ENCODE measurements around the gene TIE1.

The TIE1 gene

DNA sequence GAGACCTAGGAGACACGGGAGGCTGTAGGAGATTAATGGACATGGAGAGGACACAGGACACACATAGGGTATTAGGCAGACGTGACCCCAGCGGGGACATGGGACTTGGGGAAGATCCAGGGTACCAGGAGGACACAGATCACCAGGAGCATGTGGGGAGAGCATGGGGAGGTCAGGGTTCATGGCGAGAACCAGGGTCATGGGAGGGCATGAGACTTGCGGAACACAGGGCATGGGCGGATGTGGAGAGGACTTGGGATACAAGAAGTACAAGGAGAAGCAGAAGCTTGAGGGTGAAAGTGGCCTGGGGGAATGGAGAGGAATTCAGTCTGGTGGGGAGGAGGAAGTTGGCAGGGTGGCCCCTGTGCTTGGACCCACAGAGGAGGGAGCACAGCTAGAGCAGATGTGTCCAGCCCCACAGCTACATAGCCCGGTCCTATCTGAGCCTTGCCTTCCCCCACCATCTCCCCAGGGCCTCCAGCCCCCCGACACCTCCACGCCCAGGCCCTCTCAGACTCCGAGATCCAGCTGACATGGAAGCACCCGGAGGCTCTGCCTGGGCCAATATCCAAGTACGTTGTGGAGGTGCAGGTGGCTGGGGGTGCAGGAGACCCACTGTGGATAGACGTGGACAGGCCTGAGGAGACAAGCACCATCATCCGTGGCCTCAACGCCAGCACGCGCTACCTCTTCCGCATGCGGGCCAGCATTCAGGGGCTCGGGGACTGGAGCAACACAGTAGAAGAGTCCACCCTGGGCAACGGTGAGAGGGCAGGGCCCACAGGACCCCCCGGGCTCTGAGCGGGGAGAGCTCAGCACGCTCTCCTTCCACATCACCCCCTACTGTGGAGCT, 12.1 kb downstream of the TIE1 start:
- no peak for DNase-seq

GRCh38 chr1:43313771-43314170, 13.0 kb downstream of the TIE1 start:
- DNase-seq = no peak

GRCh38 chr1:43314233-43314632, 13.5 kb downstream of the TIE1 start:
- no peak for DNase-seq

DNA sequence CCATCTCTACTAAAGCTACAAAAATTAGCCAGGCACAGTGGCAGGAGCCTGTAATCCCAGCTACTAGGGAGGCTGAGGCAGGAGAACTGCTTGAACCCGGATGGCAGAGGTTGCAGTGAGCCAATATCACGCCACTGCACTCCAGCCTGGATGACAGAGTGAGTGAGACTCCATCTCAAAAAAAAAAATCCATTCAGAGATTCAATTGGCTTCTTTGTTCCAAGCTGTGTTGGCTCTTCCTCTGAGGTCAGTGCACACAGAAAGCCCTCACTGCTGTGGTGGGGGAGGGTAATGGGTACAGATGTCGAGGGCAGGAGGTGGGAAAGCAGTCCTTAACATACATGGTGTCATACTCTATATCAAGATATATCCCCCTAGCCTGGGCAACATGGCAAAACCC, 14.7 kb downstream of the TIE1 start:
- DNase-seq = no peak

DNA sequence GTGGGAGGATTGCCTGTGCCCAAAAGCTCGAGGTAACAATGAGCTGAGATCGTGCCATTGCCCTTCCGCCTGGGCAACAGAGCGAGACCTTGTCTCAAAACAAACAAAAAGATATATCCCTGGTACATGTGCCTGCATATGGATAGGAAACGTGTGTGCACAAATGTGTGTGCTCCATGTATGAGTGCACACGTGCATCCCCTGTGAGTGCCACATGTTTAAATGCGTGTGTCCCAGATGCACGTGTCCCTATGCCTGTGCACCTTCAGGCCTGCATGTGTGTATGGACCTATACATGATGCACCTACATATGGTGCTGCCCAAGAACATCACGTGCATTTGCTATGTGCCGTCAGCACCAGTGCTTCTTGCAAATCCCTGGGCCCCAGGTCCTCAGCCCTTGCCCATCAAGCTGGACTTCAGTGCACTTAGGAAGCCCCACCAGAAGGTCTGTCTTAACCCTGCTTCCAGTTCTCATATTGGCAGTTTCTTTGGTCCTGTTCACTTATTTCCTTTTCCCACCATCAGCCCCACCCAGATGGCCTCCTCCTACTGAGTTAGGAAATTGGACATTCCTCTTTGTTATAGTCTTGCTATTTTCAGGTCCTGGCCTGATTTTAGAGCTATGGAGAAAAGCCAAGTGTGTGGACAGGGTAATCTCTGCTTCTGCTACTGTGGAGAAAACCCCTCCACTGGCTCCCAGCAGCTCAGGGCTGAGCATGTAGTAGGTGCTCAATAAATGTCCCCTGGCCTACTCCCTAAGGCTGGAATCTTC, 15.4 kb downstream of the TIE1 start:
- no peak for DNase-seq

GRCh38 chr1:43316738-43317520, 16.1 kb downstream of the TIE1 start:
- no peak for DNase-seq

DNA sequence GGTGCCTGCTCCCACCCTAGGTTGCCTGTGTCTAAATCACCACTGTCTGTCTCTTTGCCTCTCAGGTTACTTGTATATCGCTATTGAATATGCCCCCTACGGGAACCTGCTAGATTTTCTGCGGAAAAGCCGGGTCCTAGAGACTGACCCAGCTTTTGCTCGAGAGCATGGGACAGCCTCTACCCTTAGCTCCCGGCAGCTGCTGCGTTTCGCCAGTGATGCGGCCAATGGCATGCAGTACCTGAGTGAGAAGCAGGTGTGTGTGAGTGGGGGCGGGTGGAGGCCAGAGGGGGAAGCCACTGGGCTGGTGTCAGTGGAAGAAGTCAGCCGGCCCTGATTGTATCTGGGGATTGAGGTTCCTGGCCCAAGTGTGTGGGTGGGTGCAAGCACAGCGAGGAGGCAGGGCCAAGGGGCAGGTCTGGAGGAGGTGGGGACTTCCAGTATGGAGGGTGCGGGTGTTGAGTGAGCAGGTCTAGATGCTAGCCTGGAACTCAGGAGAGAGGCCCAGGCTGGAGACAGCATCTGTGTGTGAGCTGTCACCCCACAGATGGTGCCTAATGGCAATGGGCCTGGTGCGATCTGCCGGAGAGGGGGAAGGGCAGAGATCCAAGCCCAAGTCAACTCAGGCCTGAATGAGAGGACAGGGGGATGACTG, 17.2 kb downstream of the TIE1 start:
- DNase-seq = no peak

GRCh38 chr1:43318831-43319230, 18.0 kb downstream of the TIE1 start:
- DNase-seq = no peak

DNA sequence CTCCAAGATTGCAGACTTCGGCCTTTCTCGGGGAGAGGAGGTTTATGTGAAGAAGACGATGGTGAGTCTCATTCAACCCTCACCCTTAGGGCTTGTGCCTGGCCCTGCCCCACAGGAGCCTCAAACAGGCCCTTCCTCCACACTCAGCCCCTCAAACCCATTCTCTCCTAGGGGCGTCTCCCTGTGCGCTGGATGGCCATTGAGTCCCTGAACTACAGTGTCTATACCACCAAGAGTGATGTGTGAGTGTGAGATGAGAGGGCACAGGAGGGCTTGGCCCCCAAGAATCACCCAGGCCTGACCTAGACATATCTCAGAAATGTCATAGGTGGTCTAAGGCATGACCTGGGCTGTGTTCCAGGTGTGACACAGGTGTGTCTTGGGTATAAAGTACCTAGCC, 18.5 kb downstream of the TIE1 start:
- DNase-seq = no peak

- no peak for DNase-seq
Measured at GRCh38 chr1:43319766-43320165, 19.0 kb downstream of the TIE1 start.

- DNase-seq = no peak
Measured at GRCh38 chr1:43321331-43321891, 20.6 kb downstream of the TIE1 start.

GRCh38 chr1:43322506-43322905, 21.7 kb downstream of the TIE1 start:
- DNase-seq = no peak

DNA sequence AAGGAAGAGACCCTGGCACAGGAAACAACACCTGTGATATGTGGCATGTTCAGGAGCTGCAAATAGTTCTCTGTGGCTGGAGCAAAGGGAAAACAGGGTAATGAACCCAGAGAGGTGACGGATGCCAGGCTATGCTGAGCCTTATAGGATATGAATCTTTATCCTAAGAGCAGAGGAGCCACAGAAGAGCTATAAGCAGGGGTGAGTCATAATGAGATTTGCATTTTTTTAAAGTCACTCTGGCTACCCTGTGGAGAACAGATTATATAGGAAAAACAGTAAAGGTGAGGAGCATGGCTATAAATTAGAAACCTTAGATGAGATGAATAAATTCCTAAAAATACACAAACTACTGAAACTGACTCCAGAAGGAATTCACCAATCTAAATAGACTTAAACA, 24.0 kb downstream of the TIE1 start:
- DNase-seq = no peak

DNA sequence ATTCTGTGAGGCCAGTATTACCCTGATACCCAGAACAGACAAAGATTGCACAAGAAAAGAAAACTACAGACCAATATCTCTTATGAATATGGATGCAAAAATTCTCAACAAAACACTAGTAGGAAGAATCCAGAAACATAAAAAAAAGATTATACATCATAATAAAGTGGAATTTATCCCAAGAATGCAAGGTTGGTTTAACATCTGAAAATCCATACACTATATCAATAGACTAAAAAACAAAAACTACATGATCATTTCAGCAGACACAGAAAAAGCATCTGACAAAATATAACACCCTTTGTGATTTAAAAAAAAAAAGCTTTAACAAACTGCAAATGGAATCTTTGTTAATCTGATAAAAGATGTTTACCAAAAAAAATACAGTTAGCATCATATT, 24.6 kb downstream of the TIE1 start:
- DNase-seq = no peak

DNA sequence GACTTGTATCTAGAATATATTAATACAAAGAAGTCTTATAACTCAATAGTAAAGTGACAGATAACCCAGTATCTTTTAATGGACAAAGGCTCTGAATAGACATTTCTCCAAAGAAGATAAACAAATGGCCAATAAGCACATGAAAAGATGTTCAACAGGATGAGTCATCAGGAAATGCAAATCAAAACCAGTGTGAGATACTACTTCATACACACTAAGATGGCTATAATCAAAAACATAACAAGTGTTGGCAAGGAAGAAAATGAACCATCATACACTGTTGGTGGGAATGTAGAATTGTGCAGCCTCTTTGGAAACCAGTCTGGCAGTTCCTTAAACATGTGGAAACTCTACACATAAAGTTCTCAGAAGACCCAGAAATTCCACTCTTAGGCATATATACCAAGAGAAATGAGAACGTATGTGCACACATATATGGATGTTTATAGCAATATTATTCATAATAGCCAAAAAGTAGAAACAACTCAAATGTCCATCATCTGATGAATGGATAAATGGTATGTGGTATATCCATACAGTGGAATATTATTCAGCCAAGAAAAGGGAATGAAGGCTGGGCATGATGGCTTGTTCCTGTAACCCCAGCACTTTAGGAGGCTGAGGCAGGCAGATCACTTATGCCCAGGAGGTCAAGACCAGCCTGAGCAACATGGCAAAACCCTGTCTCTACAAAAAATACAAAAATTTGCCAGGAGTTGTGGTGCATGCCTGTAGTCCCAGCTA, 26.9 kb downstream of the TIE1 start:
- no peak for DNase-seq

GRCh38 chr1:43329995-43330751, 29.4 kb downstream of the TIE1 start:
- no peak for DNase-seq

DNA sequence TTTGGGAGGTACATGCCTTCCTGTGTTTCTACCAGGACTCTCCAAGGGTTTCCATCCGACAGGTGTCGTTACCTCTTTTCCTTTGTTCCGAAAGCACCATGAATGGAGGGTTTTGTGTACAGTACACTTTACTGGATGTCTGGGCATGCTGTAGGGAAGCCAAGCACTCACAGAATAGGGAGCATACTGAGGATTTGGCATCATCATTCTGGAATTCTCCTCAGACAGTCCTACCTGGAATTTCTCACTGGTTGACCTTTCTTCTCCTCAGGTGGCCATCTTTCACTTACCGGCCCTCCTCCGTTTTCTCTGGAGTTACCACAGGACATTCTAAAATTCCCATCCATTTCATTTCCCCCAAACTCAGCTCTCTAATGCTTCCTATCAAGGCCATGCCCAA, 30.9 kb downstream of the TIE1 start:
- DNase-seq = no peak

- DNase-seq = no peak
Measured at GRCh38 chr1:43334453-43335205, 33.8 kb downstream of the TIE1 start.

GRCh38 chr1:43337588-43337987, 36.8 kb downstream of the TIE1 start, which contains the start of gene MPL:
TSS of gene MPL (plus strand) at chr1:43337818. CDS start at chr1:43337849, 31 bp downstream.
- no peak for DNase-seq

DNA sequence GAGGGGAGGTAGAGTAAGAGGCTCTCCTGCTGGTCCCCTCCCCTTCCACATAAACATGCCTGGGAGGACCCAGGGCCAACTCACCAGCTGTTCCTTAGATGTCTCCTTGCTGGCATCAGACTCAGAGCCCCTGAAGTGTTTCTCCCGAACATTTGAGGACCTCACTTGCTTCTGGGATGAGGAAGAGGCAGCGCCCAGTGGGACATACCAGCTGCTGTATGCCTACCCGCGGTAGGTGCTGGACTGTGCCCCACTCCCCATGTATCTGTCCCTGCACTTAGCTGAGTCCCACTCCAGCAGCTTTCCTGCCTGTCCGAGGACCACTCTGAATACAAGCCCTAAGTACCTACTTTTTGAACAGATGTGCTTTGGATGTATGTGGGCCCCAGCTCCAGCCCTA, 37.2 kb downstream of the TIE1 start:
- no peak for DNase-seq

All from activated effector memory CD4-positive, alpha-beta T cell treated with Interleukin-2 at 50 U/mL for 16 hours (primary cell).